H1 (cell line): Measurements from ENCODE around the gene SRSF2. TPM values are rescaled to one million over a fixed set of nuclear protein-coding genes. Genes with fewer than 3 reads are reported as not detected.

Experiments used
- EZH2 ChIP-seq: fragments of 200-600 bp; sonication (generic); IDR thresholded peaks from 2 replicates; pipeline ENCODE4 v1.7.1; 2012; ENCODE audit warnings: low read depth, mild to moderate bottlenecking, moderate library complexity, low read length, inconsistent platforms; ENCODE audit not compliant: severe bottlenecking
- MAX ChIP-seq: IDR thresholded peaks from 2 replicates; pipeline ENCODE4 v1.6.1; 2012; ENCODE audit warnings: inconsistent platforms
- TAF7 ChIP-seq: optimal IDR thresholded peaks from 2 replicates; pipeline ENCODE3; 2011; ENCODE audit warnings: low read depth, mild to moderate bottlenecking, inconsistent platforms, low read length, moderate library complexity, borderline replicate concordance
- TBP ChIP-seq: IDR thresholded peaks from 2 replicates; pipeline ENCODE4 v1.6.1; 2011; ENCODE audit warnings: low read depth, low read length, improper control_type of control experiment
- polyA plus RNA-seq, 7 experiments: library from polyadenylated mRNA; depleted of rRNA in 3 of 7; stranded (reverse) in 5 of 7; unstranded in 2 of 7; fragments of >200 nt in 5 of 7; fragments of 200-250 nt in 2 of 7; gene quantifications; 1 replicate in 5 of 7; 2 replicates in 1 of 7; 4 replicates in 1 of 7; pipeline versions ENCODE4 v1.2.1 to v1.2.3, GENCODE V29; 2011 to 2013; ENCODE audit warnings: missing spikeins in 2 of 7, mixed read lengths in 2 of 7
- total RNA-seq: library from RNA; stranded (reverse); fragmentation: NEBNext Ultra II Directional; extraction: Animal tissue kit (Norgen Biotek cat#: 25700); gene quantifications from 2 replicates; pipeline ENCODE4 v1.2.1, GENCODE V29; 2021

Gene SRSF2
- total and polyA plus RNA-seq, 2 of the 8 experiments (the other 6 are each of a cell fraction or from before 2014, with no cell fraction given) = 397 to 401 TPM

GRCh38 chr17:76687298-76688164 lies 49.6 kb downstream of the SRSF2 start (continued):
- TF ChIP-seq TBP = no peak
- TF ChIP-seq MAX = no peak
- TF ChIP-seq TAF7 = no peak
- TF ChIP-seq EZH2 = no peak
- TF ChIP-seq, all 59 proteins: peak for 0
